Stimulated activated CD4-positive, alpha-beta T cell treated with anti-CD3 and anti-CD28 coated beads, Interleukin-12 subunit alpha, Interleukin-12 subunit beta, amount 100 ng/mL, for 48 hours (primary cell): ENCODE data around the gene UEVLD.

Experiments used
- DNase-seq, 3 donors: peaks; one replicate each; pipeline ENCODE4 v3.0.0-alpha.2; 2020; ENCODE audit warnings: low read depth in 2 of 3, low spot score in 1 of 3

The UEVLD gene

GRCh38 chr11:18502352-18502751 is 86.2 kb downstream of the UEVLD start:
- no peak for DNase-seq

- no peak for DNase-seq
These were observed 86.9 kb downstream of the UEVLD start for GRCh38 chr11:18501629-18502028.

GRCh38 chr11:18498039-18498438 is 90.5 kb downstream of the UEVLD start:
- no peak for DNase-seq

GRCh38 chr11:18495703-18496102 is 92.8 kb downstream of the UEVLD start:
- no peak for DNase-seq

GRCh38 chr11:18495271-18495670 is 93.3 kb downstream of the UEVLD start:
- no peak for DNase-seq

GRCh38 chr11:18493310-18493709 is 95.2 kb downstream of the UEVLD start:
- DNase-seq: no peak

GRCh38 chr11:18492888-18493287 is 95.6 kb downstream of the UEVLD start:
- DNase-seq: no peak

- no peak for DNase-seq
These were observed 96.6 kb downstream of the UEVLD start for GRCh38 chr11:18491924-18492323.

- no peak for DNase-seq
These were observed 97.6 kb downstream of the UEVLD start for GRCh38 chr11:18490736-18491485.

GRCh38 chr11:18490319-18490718 is 98.2 kb downstream of the UEVLD start:
- no peak for DNase-seq

GRCh38 chr11:18485913-18486528 is 102.5 kb downstream of the UEVLD start:
- no peak for DNase-seq
